Neutrophil (primary cell): ENCODE results near the gene GALNT13.

Experiments used
- H3K27ac ChIP-seq: fragments of 200-600 bp; sonication (generic); 2 replicates; pipeline ENCODE4 v1.5.1; 2016; ENCODE audit warnings: mild to moderate bottlenecking, moderate library complexity
- H3K27me3 ChIP-seq: fragments of 200-600 bp; sonication (generic); 2 replicates; pipeline ENCODE4 v1.6.0; 2016; ENCODE audit warnings: mild to moderate bottlenecking
- H3K36me3 ChIP-seq: fragments of 200-600 bp; sonication (generic); 2 replicates; pipeline ENCODE4 v1.5.1; 2017
- H3K4me1 ChIP-seq, 2 experiments: fragments of 200-600 bp in 1 of 2; sonication (generic) in 1 of 2; 1 replicate in 1 of 2; 2 replicates in 1 of 2; pipeline versions ENCODE4 v1.5.1 to v1.6.1; 2013 to 2016; ENCODE audit warnings: low read depth in 1 of 2, low read length in 1 of 2, mild to moderate bottlenecking in 1 of 2, moderate library complexity in 1 of 2; ENCODE audit not compliant: control insufficient read depth in 1 of 2, insufficient read depth in 1 of 2
- H3K4me3 ChIP-seq, 2 experiments: fragments of 200-600 bp in 1 of 2; sonication (generic) in 1 of 2; 1 replicate in 1 of 2; 2 replicates in 1 of 2; pipeline ENCODE4 v1.5.1; 2013 to 2016; ENCODE audit warnings: low read depth in 1 of 2, low read length in 1 of 2, mild to moderate bottlenecking in 1 of 2, moderate library complexity in 1 of 2
- H3K9me3 ChIP-seq: fragments of 200-600 bp; sonication (generic); 2 replicates; pipeline ENCODE4 v1.5.1; 2016
- CTCF ChIP-seq: fragments of 200-600 bp; sonication (generic); IDR thresholded peaks from 2 replicates; pipeline ENCODE4 v1.5.1; 2016; ENCODE audit warnings: antibody characterized with exemption

GALNT13 gene

GRCh38 chr2:154381931-154382794 lies 510.4 kb downstream of the GALNT13 start:
- no peak overlapping the region for H3K4me3 ChIP-seq
- no peaks in the 10 kb centered on the region for H3K36me3 ChIP-seq
- no peak for TF ChIP-seq CTCF

GRCh38 chr2:154386186-154386585 lies 514.5 kb downstream of the GALNT13 start:
- Histone ChIP-seq H3K4me1 (no peaks in the 10 kb centered on the region), H3K27ac (no peak overlapping the region), H3K9me3 (no peaks in the 10 kb centered on the region), H3K27me3 (no peaks in the 10 kb centered on the region), H3K4me3 (no peak overlapping the region), H3K36me3 (no peaks in the 10 kb centered on the region)
- TF ChIP-seq CTCF, result no peak

More at GRCh38 chr2:154381931-154382794, 510.4 kb downstream of the GALNT13 start:
- Histone ChIP-seq H3K4me1 (no peaks in the 10 kb centered on the region), H3K9me3 (no peaks in the 10 kb centered on the region), H3K27ac (no peak overlapping the region), H3K27me3 (no peaks in the 10 kb centered on the region)

GRCh38 chr2:154391051-154391450 lies 519.3 kb downstream of the GALNT13 start:
- Histone ChIP-seq H3K36me3 (no peaks in the 10 kb centered on the region), H3K27ac (no peak overlapping the region), H3K4me1 (no peaks in the 10 kb centered on the region), H3K9me3 (no peaks in the 10 kb centered on the region), H3K27me3 (no peaks in the 10 kb centered on the region), H3K4me3 (no peak overlapping the region)
- no peak for TF ChIP-seq CTCF

GRCh38 chr2:154392256-154392655 lies 520.5 kb downstream of the GALNT13 start:
- H3K9me3 ChIP-seq, result no peaks in the 10 kb centered on the region
- H3K36me3 ChIP-seq, result no peaks in the 10 kb centered on the region
- no peak for TF ChIP-seq CTCF
- no peak overlapping the region for H3K27ac ChIP-seq
- no peaks in the 10 kb centered on the region for H3K4me1 ChIP-seq
- H3K27me3 ChIP-seq, result no peaks in the 10 kb centered on the region
- no peak overlapping the region for H3K4me3 ChIP-seq

- no peaks in the 10 kb centered on the region for H3K36me3 ChIP-seq
- no peaks in the 10 kb centered on the region for H3K27me3 ChIP-seq
- H3K4me3 ChIP-seq, result no peak overlapping the region
Measured at GRCh38 chr2:154394600-154394999, 522.9 kb downstream of the GALNT13 start.

More at GRCh38 chr2:154394600-154394999, 522.9 kb downstream of the GALNT13 start:
- Histone ChIP-seq H3K4me1 (no peaks in the 10 kb centered on the region), H3K9me3 (no peaks in the 10 kb centered on the region), H3K27ac (no peak overlapping the region)
- TF ChIP-seq CTCF, result no peak
